Neural progenitor cell (in vitro differentiated cells): Measurements from ENCODE around the gene SMARCC2. TPM values are rescaled to one million over a fixed set of nuclear protein-coding genes. Genes with fewer than 3 reads are reported as not detected.

ENCODE experiments used
- DNase-seq: peaks from one replicate; pipeline ENCODE4 v3.0.0-alpha.2; 2016; ENCODE audit warnings: low spot score
- H2AFZ ChIP-seq: fragments of 200-600 bp; sonication (generic); replicated peaks from 2 replicates; pipeline ENCODE4 v1.6.1; 2016; ENCODE audit warnings: antibody characterized with exemption
- H3F3A ChIP-seq: fragments of 200-600 bp; sonication (generic); 2 replicates; pipeline ENCODE4 v1.6.1; 2016; ENCODE audit warnings: antibody characterized with exemption, low read depth
- H3K27ac ChIP-seq: fragments of 200-600 bp; sonication (generic); 2 replicates; pipeline ENCODE4 v1.5.1; 2016; ENCODE audit warnings: mild to moderate bottlenecking
- H3K27me3 ChIP-seq: fragments of 200-600 bp; sonication (generic); 2 replicates; pipeline ENCODE4 v1.6.1; 2016; ENCODE audit warnings: mild to moderate bottlenecking, moderate library complexity
- H3K36me3 ChIP-seq: fragments of 200-600 bp; sonication (generic); 2 replicates; pipeline ENCODE4 v1.5.1; 2016
- H3K4me1 ChIP-seq: fragments of 200-600 bp; sonication (generic); 2 replicates; pipeline ENCODE4 v1.6.1; 2016; ENCODE audit warnings: mixed run types
- H3K4me2 ChIP-seq: fragments of 200-600 bp; sonication (generic); 2 replicates; pipeline ENCODE4 v1.6.1; 2016
- H3K4me3 ChIP-seq: fragments of 200-600 bp; sonication (generic); 2 replicates; pipeline ENCODE4 v1.5.1; 2016
- H3K79me2 ChIP-seq: fragments of 200-600 bp; sonication (generic); 2 replicates; pipeline ENCODE4 v1.6.1; 2016; ENCODE audit warnings: low read depth
- H3K9ac ChIP-seq: fragments of 200-600 bp; sonication (generic); 2 replicates; pipeline ENCODE4 v1.6.1; 2016
- H3K9me3 ChIP-seq: fragments of 200-600 bp; sonication (generic); 2 replicates; pipeline ENCODE4 v1.5.1; 2016; ENCODE audit warnings: low read depth
- H4K20me1 ChIP-seq: fragments of 200-600 bp; sonication (generic); 2 replicates; pipeline ENCODE4 v1.6.1; 2016; ENCODE audit warnings: low read depth
- H3K27ac Mint-ChIP-seq: 3 replicates; pipeline ENCODE4 v1.8.0; 2021; ENCODE audit warnings: mixed read lengths
- H3K27me3 Mint-ChIP-seq: 2 replicates; pipeline ENCODE4 v1.8.0; 2022; ENCODE audit warnings: low read depth, mild to moderate bottlenecking, inconsistent platforms, moderate library complexity, mixed read lengths; ENCODE audit not compliant: insufficient read depth
- H3K36me3 Mint-ChIP-seq: 3 replicates; pipeline ENCODE4 v1.8.0; 2021; ENCODE audit warnings: mixed read lengths
- H3K4me1 Mint-ChIP-seq: 3 replicates; pipeline ENCODE4 v1.8.0; 2021; ENCODE audit warnings: mixed read lengths
- H3K4me3 Mint-ChIP-seq: 3 replicates; pipeline ENCODE4 v1.8.0; 2021; ENCODE audit warnings: mild to moderate bottlenecking, moderate library complexity, mixed read lengths
- H3K9me3 Mint-ChIP-seq: 3 replicates; pipeline ENCODE4 v1.8.0; 2020; ENCODE audit warnings: mixed read lengths
- CTCF ChIP-seq: fragments of 200-600 bp; sonication (generic); IDR thresholded peaks from 2 replicates; pipeline ENCODE4 v1.5.1; 2017; ENCODE audit warnings: antibody characterized with exemption, mild to moderate bottlenecking
- EZH2 ChIP-seq: fragments of 200-600 bp; sonication (generic); IDR thresholded peaks from 2 replicates; pipeline ENCODE4 v1.6.1; 2017; ENCODE audit warnings: antibody characterized with exemption, mild to moderate bottlenecking, moderate library complexity
- EZH2phosphoT487 ChIP-seq: fragments of 200-600 bp; sonication (generic); IDR thresholded peaks from 2 replicates; pipeline ENCODE4 v1.6.1; 2017; ENCODE audit warnings: antibody characterized with exemption
- total RNA-seq: library from RNA; depleted of rRNA; stranded (reverse); fragments of >200 nt; gene quantifications from 2 replicates; pipeline ENCODE4 v1.2.3, GENCODE V29; 2015; ENCODE audit warnings: low replicate concordance

Gene SMARCC2
- total RNA-seq, 1 donor from 2014 or later = 103 TPM

GRCh38 chr12:56163533-56164344, 25.5 kb downstream of the SMARCC2 start:
- H4K20me1 ChIP-seq = peaks cover 65% of the 10 kb centered on the region

GRCh38 chr12:56162468-56163290, 26.6 kb downstream of the SMARCC2 start:
- H3K9me3 Mint-ChIP-seq = no peaks in the 10 kb centered on the region

More at GRCh38 chr12:56163533-56164344, 25.5 kb downstream of the SMARCC2 start:
- no peaks in the 10 kb centered on the region for H3K9me3 ChIP-seq
- H3K27me3 ChIP-seq = no peaks in the 10 kb centered on the region
- no peak for DNase-seq
- H3K4me2 ChIP-seq = peak overlapping the region; percentile 90
- Mint-ChIP-seq H3K27me3 (peaks cover 20% of the 10 kb centered on the region), H3K4me3 (peak overlapping the region; percentile 41), H3K36me3 (peaks cover 63% of the 10 kb centered on the region), H3K4me1 (peaks cover 51% of the 10 kb centered on the region), H3K9me3 (no peaks in the 10 kb centered on the region), H3K27ac (no peak overlapping the region)
- peak overlapping the region; percentile 20 for H3K27ac ChIP-seq
- no peak for TF ChIP-seq EZH2
- TF ChIP-seq CTCF = no peak
- no peak for TF ChIP-seq EZH2phosphoT487
- no peak overlapping the region for H3K9ac ChIP-seq
- H3F3A ChIP-seq = peaks cover 72% of the 10 kb centered on the region
- H2AFZ ChIP-seq = no peak overlapping the region
- H3K4me3 ChIP-seq = no peak overlapping the region
- peaks cover 24% of the 10 kb centered on the region for H3K79me2 ChIP-seq
- H3K4me1 ChIP-seq = peaks cover 45% of the 10 kb centered on the region
- H3K36me3 ChIP-seq = peaks cover 4% of the 10 kb centered on the region

More at GRCh38 chr12:56162468-56163290, 26.6 kb downstream of the SMARCC2 start:
- Mint-ChIP-seq H3K4me1 (peaks cover 52% of the 10 kb centered on the region), H3K36me3 (peaks cover 58% of the 10 kb centered on the region), H3K27me3 (peaks cover 26% of the 10 kb centered on the region), H3K27ac (peak overlapping the region; percentile 46), H3K4me3 (peak overlapping the region; percentile 60)
- Histone ChIP-seq H3F3A (peaks cover 80% of the 10 kb centered on the region), H3K9me3 (no peaks in the 10 kb centered on the region), H3K79me2 (peaks cover 30% of the 10 kb centered on the region), H2AFZ (no peak overlapping the region), H3K4me3 (no peak overlapping the region), H3K27ac (peak overlapping the region; percentile 77), H3K4me1 (peaks cover 45% of the 10 kb centered on the region), H3K9ac (no peak overlapping the region), H3K4me2 (peak overlapping the region; percentile 90), H3K27me3 (no peaks in the 10 kb centered on the region), H3K36me3 (peaks cover 4% of the 10 kb centered on the region), H4K20me1 (peaks cover 68% of the 10 kb centered on the region)
- peak; percentile 29 for DNase-seq
- TF ChIP-seq EZH2 (no peak), CTCF (no peak), EZH2phosphoT487 (no peak)
